Testis (tissue), 2 donors: Measurements from ENCODE around the gene TTC17.

Experiments used
- POLR2A ChIP-seq: fragments of 450-650 bp; IDR thresholded peaks from one replicate; pipeline ENCODE4 v1.6.1; 2017; ENCODE audit warnings: antibody characterized with exemption, mild to moderate bottlenecking, moderate library complexity
- TF ChIP-seq, protein P1 (sequence below), 3 experiments: fragments of 450-650 bp in 2 of 3; fragments of 200-600 bp in 1 of 3; sonication (generic) in 1 of 3; IDR thresholded peaks; one replicate each; pipeline ENCODE4 v1.5.1; 2016 to 2019; ENCODE audit warnings: antibody characterized with exemption in 3 of 3, mild to moderate bottlenecking in 2 of 3, moderate library complexity in 1 of 3

DNA sequence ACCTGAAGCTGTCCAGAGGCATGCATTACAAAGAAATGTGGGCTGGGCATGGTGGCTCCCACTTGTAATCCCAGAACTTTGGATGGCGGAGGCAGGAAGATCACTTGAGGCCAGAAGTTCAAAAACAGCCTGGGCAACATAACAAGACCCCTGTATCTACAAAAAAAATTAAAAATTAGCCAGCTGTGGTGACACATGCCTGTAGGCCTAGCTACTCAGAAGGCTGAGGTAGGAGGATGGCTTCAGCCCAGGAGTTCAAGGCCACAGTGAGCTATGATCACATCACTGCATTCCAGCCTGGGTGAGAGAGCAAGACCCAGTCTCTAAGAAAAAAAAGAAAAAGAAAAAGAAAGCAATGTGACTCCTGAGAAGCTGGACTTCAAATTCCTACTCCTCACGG is 183.3 kb downstream of the TTC17 start:
- TF ChIP-seq POLR2A = no peak
- TF ChIP-seq, protein P1, sequence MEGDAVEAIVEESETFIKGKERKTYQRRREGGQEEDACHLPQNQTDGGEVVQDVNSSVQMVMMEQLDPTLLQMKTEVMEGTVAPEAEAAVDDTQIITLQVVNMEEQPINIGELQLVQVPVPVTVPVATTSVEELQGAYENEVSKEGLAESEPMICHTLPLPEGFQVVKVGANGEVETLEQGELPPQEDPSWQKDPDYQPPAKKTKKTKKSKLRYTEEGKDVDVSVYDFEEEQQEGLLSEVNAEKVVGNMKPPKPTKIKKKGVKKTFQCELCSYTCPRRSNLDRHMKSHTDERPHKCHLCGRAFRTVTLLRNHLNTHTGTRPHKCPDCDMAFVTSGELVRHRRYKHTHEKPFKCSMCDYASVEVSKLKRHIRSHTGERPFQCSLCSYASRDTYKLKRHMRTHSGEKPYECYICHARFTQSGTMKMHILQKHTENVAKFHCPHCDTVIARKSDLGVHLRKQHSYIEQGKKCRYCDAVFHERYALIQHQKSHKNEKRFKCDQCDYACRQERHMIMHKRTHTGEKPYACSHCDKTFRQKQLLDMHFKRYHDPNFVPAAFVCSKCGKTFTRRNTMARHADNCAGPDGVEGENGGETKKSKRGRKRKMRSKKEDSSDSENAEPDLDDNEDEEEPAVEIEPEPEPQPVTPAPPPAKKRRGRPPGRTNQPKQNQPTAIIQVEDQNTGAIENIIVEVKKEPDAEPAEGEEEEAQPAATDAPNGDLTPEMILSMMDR (IDR thresholded peaks at IDR 0.05) = no peak
